ENCODE data around the gene LGMN.
"Not testable (repeated sequence)": the region's sequence is repeated elsewhere in the genome, so short reads cannot be mapped to it uniquely, and the experiment has no call there.

The LGMN gene

DNA sequence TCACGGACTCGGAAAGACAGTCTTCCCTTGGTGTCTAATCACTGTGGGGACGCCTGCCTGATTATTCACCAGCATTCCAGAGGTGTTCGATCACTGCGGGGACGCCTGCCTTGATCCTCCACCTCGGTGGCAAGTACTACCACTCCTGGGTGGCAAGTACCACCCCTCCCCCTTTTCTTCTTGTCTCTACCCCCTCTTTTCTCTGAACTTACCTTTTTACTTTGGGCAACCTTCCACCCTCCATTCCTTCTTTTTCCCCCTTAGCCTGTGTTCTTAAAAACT, 12.0 kb upstream of the LGMN start:
- DNase-seq (ENCODE audit: low read depth), result no peak

DNA sequence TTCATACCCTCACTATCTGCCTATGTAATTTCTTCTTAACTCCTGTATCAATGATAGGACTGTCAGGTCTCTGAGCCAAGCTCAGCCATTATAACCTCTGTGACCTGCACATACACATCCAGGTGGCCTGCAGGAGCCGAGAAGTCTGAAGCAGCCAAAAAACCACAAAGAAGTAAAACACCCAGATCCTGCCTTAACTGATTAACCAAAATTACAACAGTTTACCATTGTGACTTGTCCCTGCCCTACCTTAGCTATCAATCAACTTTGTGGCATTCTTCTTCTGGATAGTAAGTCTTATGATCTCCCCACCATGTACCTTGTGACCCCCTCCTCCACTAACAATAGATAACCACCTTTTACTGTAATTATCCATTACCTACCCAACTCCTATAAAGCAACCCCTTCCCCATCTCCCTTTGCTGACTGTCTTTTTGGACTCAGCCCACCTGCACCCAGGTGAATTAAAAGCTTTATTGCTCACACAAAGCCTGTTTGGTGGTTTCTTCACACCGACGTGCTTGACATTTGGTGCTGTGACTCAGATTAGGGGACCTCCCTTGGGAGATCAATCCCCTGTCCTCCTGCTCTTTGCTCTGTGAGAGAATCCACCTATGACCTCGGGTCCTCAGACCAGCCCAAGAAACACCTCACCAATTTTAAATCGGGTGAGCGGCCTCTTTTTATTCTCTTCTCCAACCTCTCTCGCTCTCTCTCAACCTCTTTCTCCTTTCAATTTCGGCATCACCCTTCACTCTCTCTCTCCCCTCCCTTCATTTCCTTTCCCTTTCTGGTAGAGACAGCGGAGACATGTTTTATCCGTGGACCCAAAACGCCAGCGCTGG, 11.5 kb upstream of the LGMN start:
- no peak for DNase-seq (ENCODE audit: low read depth)

- DNase-seq (ENCODE audit: low read depth), result no peak
Observed at GRCh38 chr14:92759300-92759678, 10.9 kb upstream of the LGMN start.

- DNase-seq (ENCODE audit: low read depth), result no peak
Observed at GRCh38 chr14:92756446-92756845, 8.0 kb upstream of the LGMN start.

- DNase-seq (ENCODE audit: low read depth), result no peak
Observed at GRCh38 chr14:92755495-92755894, 7.1 kb upstream of the LGMN start.

DNA sequence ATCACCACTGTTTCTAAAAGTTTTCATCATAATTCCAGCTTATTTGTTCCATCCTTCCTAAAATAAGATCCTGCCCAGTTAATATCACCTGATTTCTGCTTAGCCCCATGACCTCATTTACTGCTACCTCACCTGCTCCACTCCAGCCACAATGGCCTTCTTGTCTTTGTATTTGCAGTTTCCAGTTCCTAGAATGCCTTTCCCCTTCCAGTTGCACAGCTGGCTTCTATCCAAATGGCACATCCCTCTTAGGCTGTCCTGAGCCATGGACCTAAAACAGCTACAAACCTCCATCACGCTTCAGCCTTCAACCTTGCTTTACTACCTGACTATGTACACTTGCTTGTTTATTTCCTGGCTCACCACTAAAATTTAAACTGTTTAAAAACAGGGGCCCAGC, 6.5 kb upstream of the LGMN start:
- no peak for DNase-seq (ENCODE audit: low read depth)

DNA sequence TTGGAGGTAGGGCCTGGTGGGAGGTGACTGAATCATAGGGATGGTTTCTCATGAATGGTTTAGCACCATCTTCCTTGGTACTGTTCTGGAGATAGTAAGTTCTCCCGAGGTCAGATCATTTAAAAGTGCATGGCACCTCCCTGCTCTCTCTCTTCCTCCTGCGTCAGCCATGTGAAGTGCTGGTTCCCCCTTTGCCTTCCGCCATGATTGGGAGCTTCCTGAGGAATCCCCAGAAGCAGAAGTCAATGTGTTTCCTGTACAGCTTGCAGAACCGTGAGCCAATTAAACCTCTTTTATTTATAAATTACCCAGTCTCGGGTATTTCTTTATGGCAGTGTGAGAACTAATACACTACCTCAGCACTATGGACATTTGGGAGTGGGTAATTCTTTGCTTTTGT, 4.8 kb upstream of the LGMN start:
- no peak for DNase-seq (ENCODE audit: low read depth)

DNA sequence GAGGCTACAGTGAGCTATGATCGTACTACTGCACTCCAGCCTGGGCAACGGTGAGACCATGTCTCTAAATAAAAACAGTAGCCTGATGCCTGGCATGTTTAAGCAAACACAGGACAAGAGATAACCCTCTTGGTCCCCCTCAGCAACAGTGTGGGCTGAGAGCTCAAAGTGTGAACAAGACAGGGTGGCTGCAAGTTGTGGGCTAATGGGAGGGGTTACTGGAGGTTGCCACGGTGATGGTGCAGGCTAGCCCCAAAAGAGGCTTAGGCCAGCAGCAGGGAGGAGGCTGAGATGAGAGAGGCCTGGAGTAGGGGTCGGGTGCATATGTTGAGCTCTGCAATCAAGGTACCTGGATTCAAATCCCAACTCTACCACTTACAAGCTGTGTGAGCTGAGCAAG, 3.4 kb upstream of the LGMN start:
- DNase-seq (ENCODE audit: low read depth), result no peak

- DNase-seq (ENCODE audit: low read depth), result no peak
Observed at GRCh38 chr14:92750994-92751400, 2.6 kb upstream of the LGMN start.

- DNase-seq (ENCODE audit: low read depth), result not testable (repeated sequence)
Observed at GRCh38 chr14:92750222-92750728, 1.8 kb upstream of the LGMN start.

DNA sequence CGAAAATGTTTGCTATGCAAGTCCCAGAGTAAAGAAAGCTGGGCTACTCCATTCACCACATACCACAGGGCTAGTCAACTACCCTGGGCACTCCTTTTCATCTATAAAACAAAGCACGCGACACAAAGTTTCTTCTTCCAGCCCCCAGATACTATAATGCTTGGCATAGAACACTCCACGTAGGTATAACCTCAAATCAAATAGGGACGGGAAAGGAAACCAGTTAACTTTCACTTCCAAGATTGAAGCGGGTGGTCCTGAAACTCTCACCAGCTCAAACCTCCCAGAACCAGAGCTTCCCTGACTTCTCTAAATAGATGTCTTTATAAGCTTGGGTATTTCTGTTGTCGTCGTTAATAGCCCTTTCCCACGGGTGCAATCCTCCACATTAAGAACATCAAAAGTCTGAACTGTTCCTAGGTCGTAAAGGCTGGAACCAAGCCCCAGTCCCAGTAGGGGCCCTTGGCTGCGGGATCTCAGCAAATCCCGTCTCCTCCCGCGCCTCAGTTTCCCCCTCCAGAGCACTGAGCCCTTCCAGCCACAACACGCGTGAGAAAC, 647 bp downstream of the LGMN start:
- DNase-seq (ENCODE audit: low read depth), result no peak

DNA sequence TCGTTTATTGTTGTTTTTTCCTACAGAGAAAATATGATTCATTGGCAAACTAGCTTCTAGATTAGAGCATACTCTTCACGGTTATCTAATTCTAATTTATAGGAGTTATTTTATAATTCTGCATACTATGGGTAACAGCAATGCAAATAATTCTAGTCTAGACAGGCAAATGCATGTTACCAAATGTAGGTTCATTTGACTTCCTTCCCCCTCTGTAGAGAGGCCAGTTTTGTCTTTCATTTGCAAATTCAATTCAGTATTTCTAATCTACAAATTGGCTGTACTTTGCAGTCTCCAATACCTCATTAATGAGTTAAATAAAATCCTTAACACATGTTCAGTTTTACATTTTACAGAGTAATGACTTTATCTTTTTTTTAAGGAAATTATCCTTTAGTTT, 4.2 kb downstream of the LGMN start:
- DNase-seq (ENCODE audit: low read depth), result no peak

DNA sequence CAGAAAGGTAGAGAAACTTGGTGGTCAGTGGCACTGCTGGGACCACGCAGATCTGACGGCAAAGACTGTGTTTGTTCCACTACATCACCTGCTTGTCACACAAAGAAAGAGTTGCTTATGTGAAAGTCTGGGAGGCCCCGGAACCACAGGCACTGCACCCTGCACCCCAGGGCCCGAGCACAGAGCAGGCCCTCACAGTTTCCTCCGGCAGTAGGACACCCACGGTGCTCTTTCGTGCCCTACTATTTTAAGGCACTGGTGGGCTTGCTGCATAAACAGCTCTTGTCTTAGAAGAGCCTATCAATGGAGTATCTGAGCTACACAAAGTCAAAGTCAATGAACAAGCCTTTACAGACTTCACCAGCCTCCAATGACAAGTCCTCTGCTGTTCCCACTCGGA, 8.0 kb downstream of the LGMN start:
- no peak for DNase-seq (ENCODE audit: low read depth)

- DNase-seq (ENCODE audit: low read depth), result no peak
Observed at GRCh38 chr14:92737619-92738188, 10.7 kb downstream of the LGMN start.

DNA sequence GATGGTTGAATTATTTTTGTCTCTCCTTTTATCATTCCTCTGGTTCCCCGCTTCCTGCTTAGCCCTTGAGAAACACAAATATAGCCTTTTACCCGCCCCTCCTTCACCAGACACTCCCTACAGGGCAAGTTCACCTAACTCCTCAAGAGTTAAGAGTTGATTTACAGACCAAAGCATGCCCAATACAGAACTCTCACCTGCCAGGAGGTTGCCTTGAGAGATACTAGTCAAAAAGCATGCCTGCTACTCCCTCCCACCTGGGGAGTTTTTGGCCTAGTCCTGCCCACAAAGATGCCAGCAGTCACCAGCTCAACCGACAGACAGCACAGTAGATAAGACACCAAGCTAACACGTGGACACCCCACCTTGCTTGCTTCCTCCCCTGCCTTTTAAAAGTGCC, 11.2 kb downstream of the LGMN start:
- DNase-seq (ENCODE audit: low read depth), result no peak

GRCh38 chr14:92735344-92735743, 13.1 kb downstream of the LGMN start:
- DNase-seq (ENCODE audit: low read depth), result no peak

- no peak for DNase-seq (ENCODE audit: low read depth)
Observed at GRCh38 chr14:92734618-92735017, 13.8 kb downstream of the LGMN start.

- DNase-seq (ENCODE audit: low read depth), result no peak
Observed at GRCh38 chr14:92733007-92733406, 15.4 kb downstream of the LGMN start.

GRCh38 chr14:92731622-92732115, 16.8 kb downstream of the LGMN start:
- DNase-seq (ENCODE audit: low read depth), result no peak

DNA sequence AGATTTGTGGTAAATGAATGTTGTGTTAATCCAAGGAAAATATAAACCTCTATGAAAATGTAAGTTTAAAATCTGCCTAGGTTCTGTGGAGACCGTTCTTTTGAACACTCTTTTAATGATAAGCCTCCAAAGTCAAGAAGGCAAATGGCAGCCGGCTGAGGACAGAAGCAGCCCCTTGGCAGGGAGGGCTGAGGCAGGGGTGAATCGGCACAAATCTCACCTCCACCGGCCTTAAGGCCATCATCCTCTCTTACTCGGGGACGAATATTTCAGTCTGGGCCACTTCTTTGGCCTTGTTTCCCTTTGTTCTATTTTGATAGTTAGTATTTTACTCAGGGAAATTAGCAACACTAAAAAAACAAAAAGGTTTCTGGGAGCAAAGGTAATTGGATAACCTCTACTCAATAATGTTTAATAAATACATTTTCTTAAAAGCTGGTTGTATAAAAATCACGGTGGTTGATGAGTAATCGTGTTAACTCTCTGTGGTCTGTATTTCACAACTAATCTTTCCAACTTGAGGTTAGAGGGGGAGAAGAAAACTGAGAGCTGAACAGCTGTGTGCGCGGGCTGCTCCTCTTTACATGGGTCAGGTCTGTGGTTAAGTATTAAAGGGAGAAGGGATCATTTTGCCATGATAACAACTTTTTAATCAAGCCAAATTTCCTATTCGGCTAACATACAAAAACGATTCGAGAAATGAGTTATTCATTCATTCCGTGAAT, 18.6 kb downstream of the LGMN start:
- DNase-seq (ENCODE audit: low read depth), result peak; percentile 85

GRCh38 chr14:92728759-92729364, 19.6 kb downstream of the LGMN start:
- DNase-seq (ENCODE audit: low read depth), result no peak

- DNase-seq (ENCODE audit: low read depth), result no peak
Observed at GRCh38 chr14:92726933-92727262, 21.5 kb downstream of the LGMN start.

Data from non-pigmented ciliary epithelial cell (primary cell).